H9 (cell line): ENCODE results near the gene VCP. TPM values are rescaled to one million over a fixed set of nuclear protein-coding genes. Genes with fewer than 3 reads are reported as not detected.
A peak's percentile ranks its signal among the peaks of the same experiment; 100 is the strongest.

Experiments used
- DNase-seq: peaks from one replicate; pipeline ENCODE4 v3.0.0-alpha.2; 2017
- H2AFZ ChIP-seq: one replicate; pipeline ENCODE4 v1.6.1; 2013; ENCODE audit warnings: mild to moderate bottlenecking, low read length, control low read depth, moderate library complexity
- H2AK5ac ChIP-seq: 2 replicates; pipeline ENCODE4 v1.6.1; 2013; ENCODE audit warnings: low read length, control low read depth, mixed read lengths; ENCODE audit not compliant: insufficient read length
- H2BK120ac ChIP-seq: one replicate; pipeline ENCODE4 v1.6.1; 2013; ENCODE audit warnings: low read depth, mild to moderate bottlenecking, low read length, control low read depth, inconsistent platforms; ENCODE audit not compliant: poor library complexity, severe bottlenecking
- H2BK12ac ChIP-seq: 2 replicates; pipeline ENCODE4 v1.6.1; 2013; ENCODE audit warnings: low read length, control low read depth, mixed read lengths, low read depth; ENCODE audit not compliant: insufficient read length
- H2BK15ac ChIP-seq: 2 replicates; pipeline ENCODE4 v1.6.1; 2013; ENCODE audit warnings: low read depth, low read length, control low read depth
- H2BK20ac ChIP-seq: one replicate; pipeline ENCODE4 v1.6.1; 2013; ENCODE audit warnings: low read depth, mild to moderate bottlenecking, low read length, control low read depth, inconsistent platforms; ENCODE audit not compliant: poor library complexity, severe bottlenecking
- H2BK5ac ChIP-seq: 2 replicates; pipeline ENCODE4 v1.6.1; 2013; ENCODE audit warnings: low read length, control low read depth, mixed read lengths; ENCODE audit not compliant: insufficient read length
- H3K14ac ChIP-seq: 2 replicates; pipeline ENCODE4 v1.6.1; 2013; ENCODE audit warnings: low read length, control low read depth; ENCODE audit not compliant: insufficient read depth
- H3K18ac ChIP-seq: 2 replicates; pipeline ENCODE4 v1.6.1; 2013; ENCODE audit warnings: low read depth, mild to moderate bottlenecking, mixed read lengths, low read length, control low read depth; ENCODE audit not compliant: insufficient read length
- H3K23ac ChIP-seq: 2 replicates; pipeline ENCODE4 v1.6.1; 2013; ENCODE audit warnings: low read length, control low read depth, mixed read lengths, low read depth; ENCODE audit not compliant: insufficient read length
- H3K23me2 ChIP-seq: 2 replicates; pipeline ENCODE4 v1.6.1; 2013; ENCODE audit warnings: low read depth, mild to moderate bottlenecking, mixed read lengths, low read length, control low read depth; ENCODE audit not compliant: insufficient read length, poor library complexity, severe bottlenecking
- H3K27ac ChIP-seq: 2 replicates; pipeline ENCODE4 v1.5.1; 2013; ENCODE audit warnings: low read length, control low read depth, mixed read lengths, low read depth; ENCODE audit not compliant: insufficient read length
- H3K27me3 ChIP-seq: 2 replicates; pipeline ENCODE4 v1.6.1; 2013; ENCODE audit warnings: low read length, control low read depth, inconsistent platforms; ENCODE audit not compliant: insufficient read depth
- H3K4ac ChIP-seq: 2 replicates; pipeline ENCODE4 v1.6.1; 2013; ENCODE audit warnings: low read depth, mild to moderate bottlenecking, control low read depth, inconsistent platforms, low read length, moderate library complexity
- H3K4me1 ChIP-seq: 2 replicates; pipeline ENCODE4 v1.6.1; 2013; ENCODE audit warnings: low read length, control low read depth, inconsistent platforms; ENCODE audit not compliant: insufficient read depth
- H3K4me2 ChIP-seq: 2 replicates; pipeline ENCODE4 v1.6.1; 2013; ENCODE audit warnings: low read length, control low read depth, mixed read lengths; ENCODE audit not compliant: insufficient read length, insufficient read depth
- H3K56ac ChIP-seq: 2 replicates; pipeline ENCODE4 v1.6.1; 2013; ENCODE audit warnings: low read depth, mild to moderate bottlenecking, mixed read lengths, low read length, control low read depth; ENCODE audit not compliant: insufficient read length
- H3K79me1 ChIP-seq: 2 replicates; pipeline ENCODE4 v1.6.1; 2013; ENCODE audit warnings: low read depth, mild to moderate bottlenecking, moderate library complexity, low read length, control low read depth, inconsistent platforms; ENCODE audit not compliant: insufficient read depth, poor library complexity, severe bottlenecking
- H3K79me2 ChIP-seq: 2 replicates; pipeline ENCODE4 v1.6.1; 2013; ENCODE audit warnings: low read length, control low read depth, inconsistent platforms; ENCODE audit not compliant: insufficient read depth
- H3K9ac ChIP-seq: 2 replicates; pipeline ENCODE4 v1.6.1; 2013; ENCODE audit warnings: low read length, control low read depth, mixed read lengths; ENCODE audit not compliant: insufficient read length; ENCODE audit errors: extremely low read depth
- H3K9me3 ChIP-seq: one replicate; pipeline ENCODE4 v1.6.1; 2013; ENCODE audit warnings: low read depth, low read length, inconsistent platforms; ENCODE audit not compliant: control insufficient read depth
- H3T11ph ChIP-seq: one replicate; pipeline ENCODE4 v1.6.1; 2013; ENCODE audit warnings: mild to moderate bottlenecking, low read length, control low read depth, inconsistent platforms
- H4K20me1 ChIP-seq: one replicate; pipeline ENCODE4 v1.6.1; 2013; ENCODE audit not compliant: control insufficient read depth, insufficient read length, insufficient read depth
- H4K5ac ChIP-seq: 2 replicates; pipeline ENCODE4 v1.6.1; 2013; ENCODE audit warnings: low read depth, mild to moderate bottlenecking, mixed read lengths, low read length, control low read depth; ENCODE audit not compliant: insufficient read length
- H4K8ac ChIP-seq: replicated peaks from 2 replicates; pipeline ENCODE4 v1.6.1; 2013; ENCODE audit warnings: low read length, control low read depth, mixed read lengths, low read depth; ENCODE audit not compliant: insufficient read length
- H4K91ac ChIP-seq: 2 replicates; pipeline ENCODE4 v1.6.1; 2013; ENCODE audit warnings: low read depth, mild to moderate bottlenecking, moderate library complexity, mixed read lengths, low read length, control low read depth; ENCODE audit not compliant: insufficient read length
- H3K27ac Mint-ChIP-seq, 3 experiments: 2 replicates in 2 of 3; 3 replicates in 1 of 3; pipeline ENCODE4 v1.8.0; 2020 to 2021; ENCODE audit warnings: mixed read lengths in 3 of 3, mild to moderate bottlenecking in 1 of 3, moderate library complexity in 1 of 3
- H3K27me3 Mint-ChIP-seq: 2 replicates; pipeline ENCODE4 v1.8.0; 2021; ENCODE audit warnings: low read depth, mild to moderate bottlenecking, moderate library complexity, mixed read lengths
- H3K36me3 Mint-ChIP-seq, 3 experiments: 2 replicates in 2 of 3; 3 replicates in 1 of 3; pipeline ENCODE4 v1.8.0; 2020 to 2021; ENCODE audit warnings: low read depth in 3 of 3, mixed read lengths in 3 of 3; ENCODE audit not compliant: insufficient read depth in 1 of 3
- H3K4me1 Mint-ChIP-seq, 2 experiments: 2 replicates each; pipeline ENCODE4 v1.8.0; 2020; ENCODE audit warnings: mixed read lengths in 2 of 2
- H3K4me3 Mint-ChIP-seq, 2 experiments: 2 replicates in 1 of 2; 3 replicates in 1 of 2; pipeline ENCODE4 v1.8.0; 2020 to 2021; ENCODE audit warnings: mild to moderate bottlenecking in 2 of 2, mixed read lengths in 2 of 2, moderate library complexity in 1 of 2
- H3K9me3 Mint-ChIP-seq, 2 experiments: 2 replicates in 1 of 2; 3 replicates in 1 of 2; pipeline ENCODE4 v1.8.0; 2020; ENCODE audit warnings: mild to moderate bottlenecking in 2 of 2, mixed read lengths in 2 of 2, moderate library complexity in 1 of 2
- CTCF ChIP-seq: fragments of 200-600 bp; sonication (generic); conservative IDR thresholded peaks from 3 replicates; pipeline ENCODE4 v1.8.0; 2021; ENCODE audit warnings: antibody characterized with exemption, mild to moderate bottlenecking
- WGBS: extraction: QIAGEN DNeasy Blood & Tissue Kit; methylation state at CpG from one replicate; pipeline ENCODE4 v1.1.7; 2013; ENCODE audit warnings: missing lambda C conversion rate, low lambda C conversion rate, mixed read lengths; ENCODE audit not compliant: insufficient read length; ENCODE audit errors: extremely low coverage; 5-methylcytosine and 5-hydroxymethylcytosine counted together
- total RNA-seq: library from RNA; stranded (reverse); gene quantifications from 2 replicates; pipeline ENCODE4 v1.2.1, GENCODE V29; 2021

VCP gene
- total RNA-seq, 1 experiment from 2014 or later = 407 TPM

DNA sequence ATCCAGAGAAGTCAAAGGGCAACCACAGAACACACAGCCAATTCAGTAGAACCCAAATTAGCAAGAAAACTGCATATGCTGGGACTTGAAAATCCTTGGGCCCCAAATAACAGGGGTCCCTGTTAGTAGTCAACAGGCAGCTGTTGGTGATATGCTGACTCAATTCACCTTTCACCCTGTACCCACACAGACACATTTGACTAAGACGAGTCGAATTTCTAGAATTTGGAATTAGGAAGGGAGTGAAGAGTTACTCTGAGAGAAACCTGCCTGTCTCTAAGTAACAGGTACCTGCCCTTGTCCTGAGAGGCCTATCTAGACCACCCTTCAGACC lies 821 bp upstream of the VCP start:
- no peak overlapping the region for H4K5ac ChIP-seq
- Mint-ChIP-seq H3K4me3 (peak overlapping the region; percentile 92 to 95; a peak in 4 of 5 replicates), H3K27ac (peak overlapping the region; percentile 94 to 99 (median 98)), H3K27me3 (no peaks in the 10 kb centered on the region; the same call in 1 of the 2 replicates), H3K9me3 (no peaks in the 10 kb centered on the region; a peak in 1 of 5 replicates), H3K36me3 (peaks cover 57 to 82% (median 74%) of the 10 kb centered on the region in 3 experiments), H3K4me1 (peaks cover 24 to 26% of the 10 kb centered on the region in 2 experiments)
- no peak overlapping the region for H2BK12ac ChIP-seq
- H3K56ac ChIP-seq = no peak overlapping the region
- peaks cover 37% of the 10 kb centered on the region for H3K79me2 ChIP-seq
- no peak for DNase-seq
- H3K9me3 ChIP-seq = no peaks in the 10 kb centered on the region
- peak overlapping the region; percentile 49 for H3K18ac ChIP-seq
- H4K8ac ChIP-seq = no peak overlapping the region
- H4K20me1 ChIP-seq = no peaks in the 10 kb centered on the region
- H3K23me2 ChIP-seq = peaks cover 6% of the 10 kb centered on the region
- no peaks in the 10 kb centered on the region for H3K27me3 ChIP-seq
- H2AK5ac ChIP-seq = no peak overlapping the region
- H3K27ac ChIP-seq = peak overlapping the region; percentile 18
- H3T11ph ChIP-seq = peak overlapping the region; percentile 20
- no peak overlapping the region for H3K14ac ChIP-seq
- H2BK20ac ChIP-seq = no peak overlapping the region
- no peak overlapping the region for H2AFZ ChIP-seq
- peak overlapping the region; percentile 27 for H3K9ac ChIP-seq
- H2BK15ac ChIP-seq = no peak overlapping the region
- peak overlapping the region; percentile 30 for H3K4me2 ChIP-seq
- peaks cover 2% of the 10 kb centered on the region for H3K79me1 ChIP-seq
- H3K4me1 ChIP-seq = peaks cover 5% of the 10 kb centered on the region; the same call in 1 of the 2 replicates
- H3K23ac ChIP-seq = no peak overlapping the region
- no peak for TF ChIP-seq CTCF
- WGBS = no CpG with 5 or more reads among the region's 2 CpGs
- no peak overlapping the region for H4K91ac ChIP-seq
- no peak overlapping the region for H2BK120ac ChIP-seq
- no peak overlapping the region; the same call in 1 of the 2 replicates for H3K4ac ChIP-seq
- no peak overlapping the region for H2BK5ac ChIP-seq
